Fibroblast of lung (primary cell): Measurements from ENCODE around the gene ARPP21. TPM values are rescaled to one million over a fixed set of nuclear protein-coding genes. Genes with fewer than 3 reads are reported as not detected.

ENCODE experiments used
- DNase-seq, 2 donors: peaks; one replicate each; pipeline versions ENCODE4 v3.0.0 to v3.0.0-alpha.2; 2010; ENCODE audit warnings: low read depth in 2 of 2
- H2AFZ ChIP-seq: 2 replicates; pipeline ENCODE4 v1.5.1; 2012; ENCODE audit warnings: low read length, control low read depth, inconsistent platforms
- H3K27ac ChIP-seq: 2 replicates; pipeline ENCODE4 v1.5.1; 2011; ENCODE audit warnings: low read length, control low read depth; ENCODE audit not compliant: insufficient read depth
- H3K27me3 ChIP-seq: 2 replicates; pipeline ENCODE4 v1.5.1; 2011; ENCODE audit warnings: mild to moderate bottlenecking, low read length; ENCODE audit not compliant: control insufficient read depth, insufficient read depth
- H3K36me3 ChIP-seq: 2 replicates; pipeline ENCODE4 v1.5.1; 2011; ENCODE audit warnings: low read length; ENCODE audit not compliant: control insufficient read depth, insufficient read depth
- H3K4me1 ChIP-seq: 2 replicates; pipeline ENCODE4 v1.5.1; 2011; ENCODE audit warnings: low read length; ENCODE audit not compliant: control insufficient read depth, insufficient read depth; ENCODE audit errors: extremely low read depth
- H3K4me2 ChIP-seq: 2 replicates; pipeline ENCODE4 v1.5.1; 2011; ENCODE audit warnings: low read length, control low read depth; ENCODE audit not compliant: insufficient read depth; ENCODE audit errors: extremely low read depth
- H3K4me3 ChIP-seq, 4 experiments: fragments of 200-600 bp in 1 of 4; sonication (generic) in 1 of 4; replicated peaks in 1 of 4; 2 replicates each; pipeline ENCODE4 v1.5.1; 2011 to 2016; ENCODE audit warnings: low read length in 4 of 4, low read depth in 3 of 4, mild to moderate bottlenecking in 3 of 4, control low read depth in 2 of 4, inconsistent platforms in 1 of 4, mixed read lengths in 1 of 4; ENCODE audit not compliant: insufficient read depth in 1 of 4; ENCODE audit errors: control extremely low read depth in 1 of 4
- H3K79me2 ChIP-seq: 2 replicates; pipeline ENCODE4 v1.5.1; 2012; ENCODE audit warnings: mild to moderate bottlenecking, low read length, inconsistent platforms; ENCODE audit not compliant: control insufficient read depth, insufficient read depth
- H3K9ac ChIP-seq: 2 replicates; pipeline ENCODE4 v1.5.1; 2011; ENCODE audit warnings: mild to moderate bottlenecking, low read length, control low read depth; ENCODE audit not compliant: insufficient read depth
- H3K9me3 ChIP-seq: 2 replicates; pipeline ENCODE4 v1.5.1; 2012; ENCODE audit warnings: low read depth, low read length; ENCODE audit not compliant: control insufficient read depth, insufficient read depth
- H4K20me1 ChIP-seq: 2 replicates; pipeline ENCODE4 v1.5.1; 2011; ENCODE audit warnings: low read length; ENCODE audit not compliant: control insufficient read depth, insufficient read depth; ENCODE audit errors: extremely low read depth
- CTCF ChIP-seq, 2 donors: IDR thresholded peaks in 1 of 2; conservative IDR thresholded peaks in 1 of 2; 1 replicate in 1 of 2; 2 replicates in 1 of 2; pipeline ENCODE4 v1.5.1; 2011 to 2012; ENCODE audit warnings: low read length in 2 of 2, control low read depth in 1 of 2, inconsistent platforms in 1 of 2, low read depth in 1 of 2, mild to moderate bottlenecking in 1 of 2
- EZH2 ChIP-seq: IDR thresholded peaks from 2 replicates; pipeline ENCODE4 v1.5.1; 2012; ENCODE audit warnings: low read length, control low read depth, mild to moderate bottlenecking; ENCODE audit errors: missing control alignments
- polyA plus RNA-seq, 2 donors: library from polyadenylated mRNA; depleted of rRNA in 1 of 2; stranded (reverse) in 1 of 2; unstranded in 1 of 2; fragments of >200 nt; gene quantifications; 2 replicates each; pipeline ENCODE4 v1.2.1, GENCODE V29; 2011 to 2012; ENCODE audit warnings: missing spikeins in 1 of 2
- total RNA-seq: library from RNA; depleted of rRNA; stranded (reverse); fragments of >200 nt; gene quantifications from 2 replicates; pipeline ENCODE4 v1.2.1, GENCODE V29; 2014

Gene ARPP21
- total and polyA plus RNA-seq, 2 donors (not counting 1 experiment from before 2014, with no cell fraction given): not detected

- no peak overlapping the region for H3K27ac ChIP-seq
- H3K4me2 ChIP-seq: no peak overlapping the region
- no peak overlapping the region for H3K4me3 ChIP-seq
- no peaks in the 10 kb centered on the region for H3K27me3 ChIP-seq
- no peak for TF ChIP-seq EZH2
- TF ChIP-seq CTCF (conservative IDR thresholded peaks at IDR 0.05 in 1 of 2, IDR thresholded peaks at IDR 0.05 in 1 of 2; ENCODE audit: low read depth in 1 of 2, low read length in 2 of 2): no peak
- no peaks in the 10 kb centered on the region for H4K20me1 ChIP-seq
- H3K4me1 ChIP-seq: no peaks in the 10 kb centered on the region
- no peak overlapping the region for H3K9ac ChIP-seq
- no peaks in the 10 kb centered on the region for H3K79me2 ChIP-seq
- H2AFZ ChIP-seq: no peak overlapping the region
- H3K36me3 ChIP-seq: no peaks in the 10 kb centered on the region
- H3K9me3 ChIP-seq: no peaks in the 10 kb centered on the region
- DNase-seq: no peak
Measured at GRCh38 chr3:35596335-35596995, 42.9 kb upstream of the ARPP21 start.

- H2AFZ ChIP-seq: no peak overlapping the region
- no peaks in the 10 kb centered on the region for H3K79me2 ChIP-seq
- no peaks in the 10 kb centered on the region for H3K27me3 ChIP-seq
- no peaks in the 10 kb centered on the region for H3K36me3 ChIP-seq
- H3K4me3 ChIP-seq: no peak overlapping the region
- no peak for DNase-seq
- H3K9ac ChIP-seq: no peak overlapping the region
- no peaks in the 10 kb centered on the region for H3K9me3 ChIP-seq
- H4K20me1 ChIP-seq: no peaks in the 10 kb centered on the region
- no peak overlapping the region for H3K4me2 ChIP-seq
- H3K27ac ChIP-seq: no peak overlapping the region
- no peaks in the 10 kb centered on the region for H3K4me1 ChIP-seq
- TF ChIP-seq EZH2: no peak
Measured at GRCh38 chr3:35597490-35597889, 41.8 kb upstream of the ARPP21 start.

- Histone ChIP-seq H4K20me1 (no peaks in the 10 kb centered on the region), H3K4me1 (no peaks in the 10 kb centered on the region), H3K27ac (no peak overlapping the region), H3K9ac (no peak overlapping the region), H3K9me3 (no peaks in the 10 kb centered on the region), H3K27me3 (no peaks in the 10 kb centered on the region), H3K79me2 (no peaks in the 10 kb centered on the region), H3K4me3 (no peak overlapping the region), H3K4me2 (no peak overlapping the region), H2AFZ (no peak overlapping the region), H3K36me3 (no peaks in the 10 kb centered on the region)
- no peak for DNase-seq
- TF ChIP-seq EZH2 (no peak), CTCF (conservative IDR thresholded peaks at IDR 0.05 in 1 of 2, IDR thresholded peaks at IDR 0.05 in 1 of 2; ENCODE audit: low read depth in 1 of 2, low read length in 2 of 2) (no peak)
Measured at GRCh38 chr3:35598804-35599203, 40.5 kb upstream of the ARPP21 start.
